Peyer's patch (tissue), 4 donors: Measurements from ENCODE around the gene UFSP2. TPM values are rescaled to one million over a fixed set of nuclear protein-coding genes. Genes with fewer than 3 reads are reported as not detected.

Experiments
- DNase-seq, 3 donors: peaks; one replicate each; pipeline ENCODE4 v3.0.0-alpha.2; 2017 to 2019
- H3K27ac ChIP-seq, 4 donors: fragments of 200-600 bp; sonication (generic); one replicate each; pipeline ENCODE4 v1.5.1; 2016 to 2019
- H3K27me3 ChIP-seq, 2 donors: fragments of 200-600 bp; sonication (generic); one replicate each; pipeline ENCODE4 v1.5.1; 2019
- H3K36me3 ChIP-seq, 3 donors: fragments of 200-600 bp; sonication (generic); one replicate each; pipeline ENCODE4 v1.5.1; 2016 to 2019
- H3K4me1 ChIP-seq, 4 donors: fragments of 200-600 bp; sonication (generic); one replicate each; pipeline ENCODE4 v1.5.1; 2016 to 2019
- H3K4me3 ChIP-seq, 4 donors: fragments of 200-600 bp; sonication (generic); 1 replicate in 3 of 4; 2 replicates in 1 of 4; pipeline ENCODE4 v1.5.1; 2016 to 2019; ENCODE audit warnings: mild to moderate bottlenecking in 1 of 4
- H3K9me3 ChIP-seq, 4 donors: fragments of 200-600 bp; sonication (generic); one replicate each; pipeline ENCODE4 v1.5.1; 2016 to 2019; ENCODE audit warnings: mild to moderate bottlenecking in 1 of 4
- CTCF ChIP-seq, 6 experiments: fragments of 450-650 bp in 4 of 6; fragments of 200-600 bp in 2 of 6; sonication (generic) in 1 of 6; IDR thresholded peaks; one replicate each; pipeline ENCODE4 v1.5.1; 2017 to 2019; ENCODE audit warnings: antibody characterized with exemption in 6 of 6, mild to moderate bottlenecking in 3 of 6, moderate library complexity in 1 of 6
- POLR2A ChIP-seq, 2 donors: fragments of 450-650 bp; IDR thresholded peaks; one replicate each; pipeline ENCODE4 v1.5.1; 2017; ENCODE audit warnings: antibody characterized with exemption in 2 of 2, mild to moderate bottlenecking in 2 of 2, moderate library complexity in 2 of 2
- total RNA-seq, 4 donors: library from RNA; depleted of rRNA; stranded (reverse); fragments of >200 nt; gene quantifications; one replicate each; pipeline ENCODE4 v1.1.0, GENCODE V29; 2016

Gene UFSP2
- 10 to 100 TPM in 3 of 4 donors, 1 to 10 TPM in 1; 6.7 to 22.0 (median 17.8) TPM for total RNA-seq

GRCh38 chr4:185425647-185426352 is at the start of gene UFSP2:
TSS of gene UFSP2 (minus strand) at chr4:185425964. CDS start at chr4:185425868, 96 bp downstream.
- TF ChIP-seq POLR2A (IDR thresholded peaks at IDR 0.05) (peak; percentile 56 to 67), CTCF (IDR thresholded peaks at IDR 0.05) (no peak)
- Histone ChIP-seq H3K27ac (peak within 1 kb of the TSS; percentile 88 to 90 (median 89)), H3K9me3 (no peaks in the 10 kb centered on the region), H3K4me3 (peak within 1 kb of the TSS; percentile 60 to 86 (median 72)), H3K4me1 (peaks cover 0 to 7% (median 2%) of the 10 kb centered on the region in 4 donors), H3K36me3 (peaks cover 0 to 4% (median 0%) of the 10 kb centered on the region in 3 donors), H3K27me3 (no peaks in the 10 kb centered on the region)
- DNase-seq, result peak; percentile 91 to 96 (median 95)

GRCh38 chr4:185473247-185473646 is 47.5 kb upstream of the UFSP2 start:
- peaks cover 0 to 13% (median 4%) of the 10 kb centered on the region in 4 donors for H3K4me1 ChIP-seq
- no peak for DNase-seq
- H3K4me3 ChIP-seq, result no peak overlapping the region
- H3K27ac ChIP-seq, result no peak overlapping the region
- no peaks in the 10 kb centered on the region for H3K9me3 ChIP-seq
- no peaks in the 10 kb centered on the region for H3K36me3 ChIP-seq
- no peaks in the 10 kb centered on the region for H3K27me3 ChIP-seq
- TF ChIP-seq CTCF (IDR thresholded peaks at IDR 0.05) (no peak), POLR2A (IDR thresholded peaks at IDR 0.05) (no peak)

GRCh38 chr4:185472103-185472542 is 46.4 kb upstream of the UFSP2 start:
- peak overlapping the region; percentile 70 to 88 (median 77) for H3K4me3 ChIP-seq
- H3K27ac ChIP-seq, result no peak overlapping the region
- TF ChIP-seq CTCF (IDR thresholded peaks at IDR 0.05) (no peak), POLR2A (IDR thresholded peaks at IDR 0.05) (no peak)
- H3K9me3 ChIP-seq, result no peaks in the 10 kb centered on the region
- no peaks in the 10 kb centered on the region for H3K36me3 ChIP-seq
- no peak for DNase-seq
- peaks cover 0 to 13% (median 4%) of the 10 kb centered on the region in 4 donors for H3K4me1 ChIP-seq
- no peaks in the 10 kb centered on the region for H3K27me3 ChIP-seq

- peak within 1 kb of the TSS; percentile 32 to 74 (median 62) for H3K27ac ChIP-seq
- DNase-seq, result peak; percentile 94 to 97 (median 95)
- peaks cover 0 to 13% (median 4%) of the 10 kb centered on the region in 4 donors for H3K4me1 ChIP-seq
- no peaks in the 10 kb centered on the region for H3K9me3 ChIP-seq
- H3K27me3 ChIP-seq, result no peaks in the 10 kb centered on the region
- H3K4me3 ChIP-seq, result peak within 1 kb of the TSS; percentile 70 to 88 (median 77)
- H3K36me3 ChIP-seq, result no peaks in the 10 kb centered on the region
- TF ChIP-seq CTCF (IDR thresholded peaks at IDR 0.05), result peak; percentile 24 to 79 (median 70)
- no peak for TF ChIP-seq POLR2A (IDR thresholded peaks at IDR 0.05)
Measured at GRCh38 chr4:185471235-185472102, 45.7 kb upstream of the UFSP2 start, which contains the start of gene CCDC110. TSS of gene CCDC110 (minus strand) at chr4:185471733. CDS start at chr4:185471683, 50 bp downstream.

- TF ChIP-seq CTCF (IDR thresholded peaks at IDR 0.05), result no peak
- no peak for TF ChIP-seq POLR2A (IDR thresholded peaks at IDR 0.05)
- Histone ChIP-seq H3K27me3 (no peaks in the 10 kb centered on the region), H3K4me3 (peak overlapping the region; percentile 47 to 75 (median 56)), H3K36me3 (no peaks in the 10 kb centered on the region), H3K27ac (peak overlapping the region; percentile 28 to 69 (median 53)), H3K9me3 (no peaks in the 10 kb centered on the region), H3K4me1 (peaks cover 0 to 13% (median 4%) of the 10 kb centered on the region in 4 donors)
- peak; percentile 54 to 84 (median 82) for DNase-seq
Measured at GRCh38 chr4:185470501-185471195, 44.9 kb upstream of the UFSP2 start.
